Urothelium cell line (cell line): Measurements from ENCODE around the gene SLC8A1.

ENCODE experiments used
- DNase-seq: peaks from one replicate; pipeline ENCODE4 v3.0.0; 2011; ENCODE audit warnings: low spot score, mixed read lengths
- FAIRE-seq: peaks from 2 replicates; lab custom pipeline; 2011; peaks lifted over from hg19 to GRCh38; lab: Jason Lieb, UNC

Gene SLC8A1

GRCh38 chr2:40463112-40463511 lies 11.2 kb upstream of the SLC8A1 start:
- FAIRE-seq, result no peak
- DNase-seq, result no peak

GRCh38 chr2:40458271-40458794 lies 6.4 kb upstream of the SLC8A1 start:
- peak; percentile 37 for FAIRE-seq
- no peak for DNase-seq

- no peak for FAIRE-seq
Measured at GRCh38 chr2:40457837-40458236, 5.9 kb upstream of the SLC8A1 start.

GRCh38 chr2:40457366-40457765 lies 5.5 kb upstream of the SLC8A1 start:
- no peak for FAIRE-seq

More at GRCh38 chr2:40457837-40458236, 5.9 kb upstream of the SLC8A1 start:
- no peak for DNase-seq

GRCh38 chr2:40456926-40457325 lies 5.0 kb upstream of the SLC8A1 start:
- no peak for FAIRE-seq
- no peak for DNase-seq

More at GRCh38 chr2:40457366-40457765, 5.5 kb upstream of the SLC8A1 start:
- no peak for DNase-seq

- FAIRE-seq (peak; percentile 30), DNase-seq (no peak)
Measured at GRCh38 chr2:40455661-40456060, 3.8 kb upstream of the SLC8A1 start.

- no peak for DNase-seq
- FAIRE-seq, result no peak
Measured at GRCh38 chr2:40454321-40454720, 2.4 kb upstream of the SLC8A1 start.

GRCh38 chr2:40452786-40453185 lies 896 bp upstream of the SLC8A1 start:
- FAIRE-seq, result no peak
- no peak for DNase-seq

- FAIRE-seq, result no peak
- no peak for DNase-seq
Measured at GRCh38 chr2:40450796-40451430, 977 bp downstream of the SLC8A1 start.

GRCh38 chr2:40450066-40450795 lies 1.7 kb downstream of the SLC8A1 start:
- FAIRE-seq (no peak), DNase-seq (no peak)

GRCh38 chr2:40448476-40449079 lies 3.3 kb downstream of the SLC8A1 start:
- FAIRE-seq, result no peak

GRCh38 chr2:40445467-40445866 lies 6.4 kb downstream of the SLC8A1 start:
- no peak for DNase-seq
- FAIRE-seq, result no peak

More at GRCh38 chr2:40448476-40449079, 3.3 kb downstream of the SLC8A1 start:
- no peak for DNase-seq

- DNase-seq, result no peak
- FAIRE-seq, result no peak
Measured at GRCh38 chr2:40440835-40441234, 11.1 kb downstream of the SLC8A1 start.

- no peak for DNase-seq
- no peak for FAIRE-seq
Measured at GRCh38 chr2:40439473-40439872, 12.4 kb downstream of the SLC8A1 start.

GRCh38 chr2:40436093-40436475 lies 15.8 kb downstream of the SLC8A1 start:
- FAIRE-seq, result no peak
- DNase-seq, result no peak

GRCh38 chr2:40435426-40436092 lies 16.3 kb downstream of the SLC8A1 start:
- DNase-seq (peak; percentile 25), FAIRE-seq (peak; percentile 5)

GRCh38 chr2:40434731-40435271 lies 17.1 kb downstream of the SLC8A1 start:
- FAIRE-seq (peak; percentile 94), DNase-seq (peak; percentile 88)

GRCh38 chr2:40433736-40434135 lies 18.2 kb downstream of the SLC8A1 start:
- DNase-seq, result peak; percentile 31
- no peak for FAIRE-seq

GRCh38 chr2:40432921-40433483 lies 18.9 kb downstream of the SLC8A1 start:
- no peak for FAIRE-seq
- no peak for DNase-seq

GRCh38 chr2:40431600-40431955 lies 20.3 kb downstream of the SLC8A1 start:
- DNase-seq (peak; percentile 26), FAIRE-seq (no peak)
